Measurements from ENCODE around the gene TFR2. TPM values are rescaled to one million over a fixed set of nuclear protein-coding genes. Genes with fewer than 3 reads are reported as not detected.

The TFR2 gene
- total and polyA plus RNA-seq, 2 of the 4 experiments (the other 2 are of a cell fraction), result 0.18 to 0.50 TPM

DNA sequence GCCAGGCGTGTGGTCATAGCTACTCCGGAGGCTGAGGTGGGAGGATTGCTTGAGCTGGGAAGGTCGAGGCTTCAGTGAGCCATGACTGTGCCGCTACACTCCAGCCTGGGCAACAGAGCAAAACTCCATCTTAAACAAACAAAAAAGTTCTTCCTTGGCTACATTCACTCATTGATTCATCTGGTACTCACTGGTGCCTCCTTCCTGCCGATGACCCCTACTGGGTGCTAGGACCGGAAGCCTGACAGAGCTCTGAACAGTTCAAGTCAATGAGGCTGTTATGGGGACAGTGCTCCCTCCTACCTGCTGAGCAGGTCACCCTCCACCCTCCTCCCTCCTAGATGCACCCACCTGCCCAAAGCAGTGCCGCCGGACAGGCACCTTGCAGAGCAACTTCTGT lies 34.2 kb downstream of the TFR2 start:
- H3K27me3 ChIP-seq (ENCODE audit: control insufficient read depth, insufficient read depth, low read length), result no peaks in the 10 kb centered on the region
- no peak overlapping the region for H3K23ac ChIP-seq (ENCODE audit: low read depth, low read length)
- TF ChIP-seq MAZ (IDR thresholded peaks at IDR 0.05; ENCODE audit: borderline replicate concordance, low read depth, low read length) (no peak), POLR2A (IDR thresholded peaks at IDR 0.05; ENCODE audit: low read depth, low read length) (no peak), RCOR1 (IDR thresholded peaks at IDR 0.05; ENCODE audit: insufficient replicate concordance, low read length) (no peak), MAFK (IDR thresholded peaks at IDR 0.05; ENCODE audit: low read depth, low read length) (no peak), FOS (IDR thresholded peaks at IDR 0.05; ENCODE audit: low read depth, low read length) (no peak), NFE2L2 (IDR thresholded peaks at IDR 0.05; ENCODE audit: low read depth, low read length) (no peak), RAD21 (IDR thresholded peaks at IDR 0.05; ENCODE audit: low read length) (no peak), BHLHE40 (IDR thresholded peaks at IDR 0.05; ENCODE audit: low read depth, low read length) (no peak), MXI1 (IDR thresholded peaks at IDR 0.05; ENCODE audit: borderline replicate concordance, low read depth, low read length) (no peak)
- H3K4ac ChIP-seq (ENCODE audit: low read depth, low read length), result no peak overlapping the region
- no peaks in the 10 kb centered on the region for H4K20me1 ChIP-seq (ENCODE audit: insufficient read depth, low read length)
- H3K4me3 ChIP-seq (ENCODE audit: insufficient read depth, low read depth, low read length), result no peak overlapping the region
- H3K56ac ChIP-seq (ENCODE audit: extremely low read depth, insufficient read depth, low read length), result no peak overlapping the region
- intact Hi-C loops (cut with micrococcal nuclease), result no loop called here
- H3K4me2 ChIP-seq (ENCODE audit: low read depth, low read length), result no peak overlapping the region
- DNase-seq (peak; percentile 32), ATAC-seq (ENCODE audit: low read depth) (no peak)
- no peak overlapping the region for H2BK120ac ChIP-seq (ENCODE audit: low read depth, low read length)
- ChIA-PET POLR2A (ENCODE audit: unreplicated experiment) (interaction anchor here (0.6 kb wide), 2 partner anchors 22 to 133 kb away, joined by 7 read pairs; no protein-coding TSS in a partner anchor), CTCF (no interaction called here)
- 82% methylated on average over 2 of the region's 8 CpGs; no CpG with 5 or more reads in 1 of the 2 experiments for WGBS, 2 experiments (ENCODE audit: extremely low coverage in 2 of 2, insufficient read length in 1 of 2)
- H2AK5ac ChIP-seq (ENCODE audit: low read depth, low read length), result peak overlapping the region; percentile 56
- H3K36me3 ChIP-seq (ENCODE audit: control insufficient read depth, insufficient read depth, low read length), result peaks cover 30% of the 10 kb centered on the region
- H4K91ac ChIP-seq (ENCODE audit: insufficient read depth, low read depth, low read length), result no peak overlapping the region
- no peak overlapping the region for H2BK15ac ChIP-seq (ENCODE audit: low read depth, low read length)
- no peaks in the 10 kb centered on the region for H3K9me3 ChIP-seq (ENCODE audit: control insufficient read depth, insufficient read depth, low read length)
- H4K5ac ChIP-seq (ENCODE audit: low read depth, low read length), result no peak overlapping the region
- no peak overlapping the region for H3K27ac ChIP-seq (ENCODE audit: insufficient read depth, low read length)
- no peak overlapping the region for H4K8ac ChIP-seq (ENCODE audit: low read depth in 2 of 2, low read length in 2 of 2)
- in situ Hi-C loops (cut with MboI; ENCODE audit: low sequenced_read_pairs), result no loop called here
- H3K9ac ChIP-seq (ENCODE audit: low read depth, low read length), result no peak overlapping the region
- peak overlapping the region; percentile 43 for H2AFZ ChIP-seq (replicated peaks; ENCODE audit: low read length, poor library complexity)
- H2BK20ac ChIP-seq (ENCODE audit: low read depth, low read length), result no peak overlapping the region
- peak overlapping the region; percentile 55 for H2AK9ac ChIP-seq (replicated peaks; ENCODE audit: low read depth, low read length, poor library complexity)
- peaks cover 8% of the 10 kb centered on the region for H3K4me1 ChIP-seq (ENCODE audit: control insufficient read depth, insufficient read depth, low read length)
- H3K9me1 ChIP-seq (ENCODE audit: insufficient read depth, low read length), result peaks cover 3% of the 10 kb centered on the region; the same call in 1 of the 2 replicates
- H3K79me1 ChIP-seq (ENCODE audit: low read depth in 1 of 2, low read length in 2 of 2), result peaks cover 0 to 44% of the 10 kb centered on the region in 2 experiments; a peak in 2 of 4 replicates
- H3K18ac ChIP-seq (ENCODE audit: low read depth, low read length), result no peak overlapping the region
- no TSS peak for BruUV-seq (replicated peaks)
- H2BK5ac ChIP-seq (ENCODE audit: low read depth, low read length, poor library complexity, severe bottlenecking), result no peak overlapping the region
- no peak overlapping the region for H3K14ac ChIP-seq (replicated peaks; ENCODE audit: low read depth, low read length)
- dilution Hi-C loops (cut with HindIII; ENCODE audit: low sequenced_read_pairs, unreplicated experiment), result no loop called here

Measured in IMR-90 (cell line).